HCT116 (cell line): Measurements from ENCODE around the gene FNDC5. TPM values are rescaled to one million over a fixed set of nuclear protein-coding genes. Genes with fewer than 3 reads are reported as not detected.

ENCODE experiments used
- ATAC-seq: fragments of 200-7000 bp; cut with Tn5 transposase; 2 replicates; pipeline ENCODE4 v1.9.1; 2020; ENCODE audit warnings: mild to moderate bottlenecking, moderate library complexity
- BruUV-seq: library from RNA; stranded (reverse); fragments of 400-500 nt; replicated peaks from 2 replicates; lab custom pipeline; 2021; lab: Mats Ljungman, UMichigan
- CTCF ChIA-PET: fragments of 300-600 bp; sonication (Branson Sonifier 250); formaldehyde crosslinking; loops from one replicate; lab custom pipeline; 2021; ENCODE audit warnings: antibody characterized with exemption; lab: Charles Lee
- POLR2A ChIA-PET: fragments of 300-600, 350-600 bp; sonication (Branson Sonifier 250); formaldehyde crosslinking; loops from one replicate; lab custom pipeline; 2021; ENCODE audit warnings: antibody characterized with exemption; lab: Charles Lee
- RAD21 ChIA-PET, 2 experiments: fragments of 300-600 bp; sonication (Branson Sonifier 250); formaldehyde crosslinking; loops; one replicate each; lab custom pipeline; 2023; ENCODE audit warnings: low total read pairs in 2 of 2; ENCODE audit not compliant: uncharacterized antibody in 2 of 2, unreplicated experiment in 2 of 2, low non-redundant PET in 1 of 2; lab: Charles Lee
- DNase-seq: peaks from one replicate; pipeline ENCODE4 v3.0.0-alpha.2; 2010; ENCODE audit warnings: low read depth, low spot score
- H2AFZ ChIP-seq: fragments of 200-600 bp; shearing (Covaris generic), sonication (generic); 2 replicates; pipeline ENCODE4 v1.6.1; 2017; ENCODE audit warnings: low read depth, mixed run types, mixed read lengths, antibody characterized with exemption, low read length; ENCODE audit not compliant: poor library complexity, severe bottlenecking
- H3K27ac ChIP-seq: 2 replicates; pipeline ENCODE4 v1.5.1; 2012; ENCODE audit warnings: low read depth, low read length
- H3K27me3 ChIP-seq: fragments of 200-600 bp; sonication (generic); 2 replicates; pipeline ENCODE4 v1.6.1; 2016; ENCODE audit warnings: mixed run types, low read length, mixed read lengths; ENCODE audit not compliant: insufficient read depth
- H3K36me3 ChIP-seq, 2 experiments: fragments of 200-500 bp in 1 of 2; fragments of 200-600 bp in 1 of 2; sonication (Bioruptor generic) in 1 of 2; sonication (generic) in 1 of 2; 2 replicates each; pipeline versions ENCODE4 v1.5.1 to v1.6.1; 2014 to 2016; ENCODE audit warnings: low read length in 2 of 2, inconsistent platforms in 1 of 2, mixed read lengths in 1 of 2, mixed run types in 1 of 2; ENCODE audit not compliant: insufficient read depth in 2 of 2, control insufficient read depth in 1 of 2
- H3K4me1 ChIP-seq, 2 experiments: fragments of 200-600 bp in 1 of 2; sonication (generic) in 1 of 2; 2 replicates each; pipeline versions ENCODE4 v1.5.1 to v1.6.1; 2012 to 2017; ENCODE audit warnings: low read length in 2 of 2, inconsistent platforms in 1 of 2, mild to moderate bottlenecking in 1 of 2, mixed read lengths in 1 of 2, mixed run types in 1 of 2, moderate library complexity in 1 of 2; ENCODE audit not compliant: insufficient read depth in 2 of 2, control insufficient read depth in 1 of 2
- H3K4me2 ChIP-seq: fragments of 200-600 bp; sonication (generic); 2 replicates; pipeline ENCODE4 v1.6.1; 2017; ENCODE audit warnings: mixed run types, low read length, mixed read lengths
- H3K4me3 ChIP-seq, 2 experiments: fragments of 200-600 bp in 1 of 2; sonication (generic) in 1 of 2; replicated peaks in 1 of 2; 2 replicates each; pipeline ENCODE4 v1.5.1; 2011 to 2016; ENCODE audit warnings: low read length in 2 of 2, control low read depth in 1 of 2, low read depth in 1 of 2, mild to moderate bottlenecking in 1 of 2, mixed read lengths in 1 of 2, mixed run types in 1 of 2
- H3K79me2 ChIP-seq: fragments of 200-600 bp; sonication (generic); 2 replicates; pipeline ENCODE4 v1.6.1; 2017; ENCODE audit warnings: mild to moderate bottlenecking, mixed run types, low read length, moderate library complexity, mixed read lengths; ENCODE audit not compliant: insufficient read depth
- H3K9ac ChIP-seq: fragments of 200-600 bp; sonication (generic); 2 replicates; pipeline ENCODE4 v1.6.1; 2016; ENCODE audit warnings: low read length, mixed read lengths
- H3K9me2 ChIP-seq: fragments of 200-600 bp; sonication (generic), shearing (Covaris generic); 2 replicates; pipeline ENCODE4 v1.6.1; 2017; ENCODE audit warnings: mixed run types, mild to moderate bottlenecking, moderate library complexity; ENCODE audit not compliant: insufficient read depth
- H3K9me3 ChIP-seq, 2 experiments: fragments of 200-500 bp in 1 of 2; fragments of 200-600 bp in 1 of 2; sonication (Bioruptor generic) in 1 of 2; sonication (generic) in 1 of 2; 2 replicates each; pipeline ENCODE4 v1.6.1; 2014 to 2017; ENCODE audit warnings: low read length in 2 of 2, mixed read lengths in 2 of 2, inconsistent platforms in 1 of 2, low read depth in 1 of 2, mild to moderate bottlenecking in 1 of 2, mixed run types in 1 of 2, moderate library complexity in 1 of 2; ENCODE audit not compliant: control insufficient read depth in 1 of 2, insufficient read depth in 1 of 2
- H4K20me1 ChIP-seq: fragments of 200-600 bp; sonication (generic), shearing (Covaris generic); 2 replicates; pipeline ENCODE4 v1.6.1; 2017; ENCODE audit warnings: mixed run types, mild to moderate bottlenecking, moderate library complexity; ENCODE audit not compliant: insufficient read depth
- CBX3 ChIP-seq: IDR thresholded peaks from 2 replicates; pipeline ENCODE4 v1.6.1; 2012; ENCODE audit warnings: low read depth
- CEBPB ChIP-seq: IDR thresholded peaks from 2 replicates; pipeline ENCODE4 v1.6.1; 2012; ENCODE audit warnings: low read depth
- EGR1 ChIP-seq: IDR thresholded peaks from 2 replicates; pipeline ENCODE4 v1.6.1; 2012; ENCODE audit warnings: low read depth
- ELF1 ChIP-seq: IDR thresholded peaks from 2 replicates; pipeline ENCODE4 v1.6.1; 2012; ENCODE audit warnings: low read depth, borderline replicate concordance
- EZH2 ChIP-seq: fragments of 200-600 bp; sonication (generic); IDR thresholded peaks from 2 replicates; pipeline ENCODE4 v1.6.1; 2017; ENCODE audit warnings: antibody characterized with exemption, mixed run types
- EZH2phosphoT487 ChIP-seq: fragments of 200-600 bp; IDR thresholded peaks from 2 replicates; pipeline ENCODE4 v1.6.1; 2018; ENCODE audit warnings: antibody characterized with exemption, borderline replicate concordance
- FOSL1 ChIP-seq: IDR thresholded peaks from 2 replicates; pipeline ENCODE4 v1.6.1; 2012; ENCODE audit warnings: low read depth
- JUND ChIP-seq: IDR thresholded peaks from 2 replicates; pipeline ENCODE4 v1.6.1; 2012
- POLR2AphosphoS5 ChIP-seq: IDR thresholded peaks from 2 replicates; pipeline ENCODE4 v1.6.1; 2011; ENCODE audit warnings: mild to moderate bottlenecking, low read depth, low read length, moderate library complexity
- RAD21 ChIP-seq: IDR thresholded peaks from 2 replicates; pipeline ENCODE4 v1.6.1; 2012; ENCODE audit warnings: low read depth, mild to moderate bottlenecking
- SIN3A ChIP-seq: IDR thresholded peaks from 2 replicates; pipeline ENCODE4 v1.6.1; 2012; ENCODE audit warnings: low read depth
- SP1 ChIP-seq: IDR thresholded peaks from 2 replicates; pipeline ENCODE4 v1.6.1; 2012; ENCODE audit warnings: low read depth
- SRF ChIP-seq: IDR thresholded peaks from 2 replicates; pipeline ENCODE4 v1.6.1; 2012; ENCODE audit warnings: low read depth
- TCF7L2 ChIP-seq: IDR thresholded peaks from 2 replicates; pipeline ENCODE4 v1.7.0; 2011; ENCODE audit warnings: borderline replicate concordance, inconsistent platforms; ENCODE audit not compliant: insufficient read depth, insufficient read length; ENCODE audit errors: extremely low read depth
- ZFX ChIP-seq: fragments of 450-650 bp; IDR thresholded peaks from 2 replicates; pipeline ENCODE4 v1.6.1; 2017
- ZNF274 ChIP-seq: fragments of 200-500 bp; sonication (Bioruptor generic); IDR thresholded peaks from 2 replicates; pipeline ENCODE4 v1.6.1; 2014; ENCODE audit warnings: mild to moderate bottlenecking, low read depth, low read length, inconsistent platforms
- intact Hi-C: fragments of 100-400 bp; cut with micrococcal nuclease; formaldehyde crosslinking; loops from 2 replicates; pipeline ENCODE4 v1.10.0; 2022
- total RNA-seq: library from RNA; stranded (reverse); gene quantifications from one replicate; pipeline ENCODE4 v1.2.1, GENCODE V29; 2021; ENCODE audit not compliant: unreplicated experiment
- TF ChIP-seq, protein P1 (sequence below): IDR thresholded peaks from 2 replicates; pipeline ENCODE4 v1.6.1; 2011; ENCODE audit warnings: mild to moderate bottlenecking, low read length, moderate library complexity; ENCODE audit not compliant: insufficient replicate concordance; ENCODE audit errors: extremely low read depth
- TF ChIP-seq, protein P2 (sequence below): IDR thresholded peaks from 2 replicates; pipeline ENCODE4 v1.6.1; 2012
- TF ChIP-seq, protein P3 (sequence below), 3 experiments: fragments of 200-600 bp in 1 of 3; sonication (generic) in 1 of 3; IDR thresholded peaks in 2 of 3; conservative IDR thresholded peaks in 1 of 3; 2 replicates each; pipeline ENCODE4 v1.5.1; 2012 to 2017; ENCODE audit warnings: low read depth in 2 of 3, low read length in 2 of 3, antibody characterized with exemption in 1 of 3, borderline replicate concordance in 1 of 3, control low read depth in 1 of 3, mild to moderate bottlenecking in 1 of 3, mixed read lengths in 1 of 3, mixed run types in 1 of 3, moderate library complexity in 1 of 3; ENCODE audit not compliant: insufficient read depth in 1 of 3

Gene FNDC5
- total RNA-seq, 1 experiment from 2014 or later: not detected

DNA sequence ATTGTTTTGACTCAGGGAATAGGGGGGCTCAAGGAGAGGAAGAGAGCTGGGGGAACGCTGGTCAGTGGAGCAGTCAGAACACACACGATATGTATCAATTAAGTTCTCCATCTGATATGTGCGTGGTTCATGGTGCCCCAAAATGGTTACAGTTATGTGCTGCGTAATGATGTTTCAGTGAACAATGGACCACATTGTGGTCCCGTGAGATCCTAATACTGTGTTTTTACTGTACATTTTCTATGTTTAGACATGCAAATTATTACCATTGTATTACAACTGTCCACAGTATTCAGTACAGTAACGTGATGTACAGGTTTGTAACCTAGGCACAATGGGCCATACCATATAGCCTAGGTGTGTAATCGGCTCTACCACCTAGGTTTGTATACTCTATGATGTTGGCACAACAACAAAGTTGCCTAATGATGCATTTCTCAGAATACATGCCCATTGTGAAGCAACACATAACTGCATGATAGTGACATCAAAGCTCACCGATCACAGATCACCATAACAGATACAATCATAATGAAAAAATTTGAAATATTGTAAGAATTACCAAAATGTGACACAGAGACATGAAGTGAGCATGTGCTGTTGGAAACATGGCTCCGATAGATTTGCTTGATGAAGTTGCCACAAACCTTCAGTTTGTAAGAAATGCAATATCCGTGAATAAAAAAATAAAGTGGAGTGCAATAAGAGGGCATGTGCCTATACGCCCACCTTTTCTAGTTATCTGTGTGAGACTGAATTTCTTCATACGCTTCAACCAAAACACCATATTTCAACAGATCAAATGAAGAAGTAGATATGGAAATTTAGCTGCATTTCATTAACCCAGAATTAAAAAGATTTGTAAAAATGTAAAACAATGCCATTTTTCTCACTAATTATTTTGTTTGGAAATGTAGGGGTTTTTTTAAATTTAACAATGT lies 45.3 kb upstream of the FNDC5 start (continued):
- TF ChIP-seq, protein P1, sequence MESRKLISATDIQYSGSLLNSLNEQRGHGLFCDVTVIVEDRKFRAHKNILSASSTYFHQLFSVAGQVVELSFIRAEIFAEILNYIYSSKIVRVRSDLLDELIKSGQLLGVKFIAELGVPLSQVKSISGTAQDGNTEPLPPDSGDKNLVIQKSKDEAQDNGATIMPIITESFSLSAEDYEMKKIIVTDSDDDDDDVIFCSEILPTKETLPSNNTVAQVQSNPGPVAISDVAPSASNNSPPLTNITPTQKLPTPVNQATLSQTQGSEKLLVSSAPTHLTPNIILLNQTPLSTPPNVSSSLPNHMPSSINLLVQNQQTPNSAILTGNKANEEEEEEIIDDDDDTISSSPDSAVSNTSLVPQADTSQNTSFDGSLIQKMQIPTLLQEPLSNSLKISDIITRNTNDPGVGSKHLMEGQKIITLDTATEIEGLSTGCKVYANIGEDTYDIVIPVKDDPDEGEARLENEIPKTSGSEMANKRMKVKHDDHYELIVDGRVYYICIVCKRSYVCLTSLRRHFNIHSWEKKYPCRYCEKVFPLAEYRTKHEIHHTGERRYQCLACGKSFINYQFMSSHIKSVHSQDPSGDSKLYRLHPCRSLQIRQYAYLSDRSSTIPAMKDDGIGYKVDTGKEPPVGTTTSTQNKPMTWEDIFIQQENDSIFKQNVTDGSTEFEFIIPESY: no peak
- TF ChIP-seq ZNF274 (no peak), FOSL1 (no peak)
- TF ChIP-seq, all 23 proteins: peak for 0

DNA sequence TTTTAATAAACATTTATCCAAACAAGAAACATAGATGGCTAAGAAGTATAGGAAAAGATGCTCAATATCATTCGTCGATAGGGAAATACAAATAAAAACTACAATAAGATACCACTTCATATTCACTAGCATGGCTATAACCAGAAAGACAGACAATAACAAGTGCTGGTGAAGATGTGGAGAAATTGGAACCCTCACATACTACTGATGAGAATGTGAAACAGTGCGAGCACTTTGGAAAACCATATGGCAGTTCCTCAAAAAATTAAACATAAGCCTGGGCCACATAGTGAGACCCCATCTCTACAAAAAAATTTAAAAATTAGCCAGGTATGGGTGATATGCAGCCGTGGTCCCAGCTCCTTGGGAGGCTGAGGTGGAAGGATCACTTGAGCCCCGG lies 39.6 kb upstream of the FNDC5 start:
- no TSS peak for BruUV-seq
- no peaks in the 10 kb centered on the region for H3K9me2 ChIP-seq
- intact Hi-C loops: no loop called here
- no peak overlapping the region for H3K4me2 ChIP-seq
- no peaks in the 10 kb centered on the region for H3K4me1 ChIP-seq
- no peak overlapping the region for H2AFZ ChIP-seq
- no peaks in the 10 kb centered on the region for H3K36me3 ChIP-seq
- H3K79me2 ChIP-seq: no peaks in the 10 kb centered on the region
- H3K9me3 ChIP-seq: no peaks in the 10 kb centered on the region
- RAD21 ChIA-PET: no interaction called here
- no peak overlapping the region for H3K27ac ChIP-seq
- ATAC-seq (no peak), DNase-seq (no peak)
- H3K4me3 ChIP-seq: no peak overlapping the region
- no peak overlapping the region for H3K9ac ChIP-seq
- POLR2A ChIA-PET: no interaction called here
- H3K27me3 ChIP-seq: no peaks in the 10 kb centered on the region
- CTCF ChIA-PET: no interaction called here
- no peaks in the 10 kb centered on the region for H4K20me1 ChIP-seq
- TF ChIP-seq, protein P2, sequence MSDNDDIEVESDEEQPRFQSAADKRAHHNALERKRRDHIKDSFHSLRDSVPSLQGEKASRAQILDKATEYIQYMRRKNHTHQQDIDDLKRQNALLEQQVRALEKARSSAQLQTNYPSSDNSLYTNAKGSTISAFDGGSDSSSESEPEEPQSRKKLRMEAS: no peak
- TF ChIP-seq, protein P1: no peak
- TF ChIP-seq ZFX (no peak), CBX3 (no peak), RAD21 (no peak), FOSL1 (no peak), SP1 (no peak), POLR2AphosphoS5 (no peak), ELF1 (no peak), EZH2 (no peak), EZH2phosphoT487 (no peak), SIN3A (no peak), ZNF274 (no peak), CEBPB (no peak), TCF7L2 (no peak), EGR1 (no peak), SRF (no peak), JUND (no peak)
- TF ChIP-seq, protein P3, sequence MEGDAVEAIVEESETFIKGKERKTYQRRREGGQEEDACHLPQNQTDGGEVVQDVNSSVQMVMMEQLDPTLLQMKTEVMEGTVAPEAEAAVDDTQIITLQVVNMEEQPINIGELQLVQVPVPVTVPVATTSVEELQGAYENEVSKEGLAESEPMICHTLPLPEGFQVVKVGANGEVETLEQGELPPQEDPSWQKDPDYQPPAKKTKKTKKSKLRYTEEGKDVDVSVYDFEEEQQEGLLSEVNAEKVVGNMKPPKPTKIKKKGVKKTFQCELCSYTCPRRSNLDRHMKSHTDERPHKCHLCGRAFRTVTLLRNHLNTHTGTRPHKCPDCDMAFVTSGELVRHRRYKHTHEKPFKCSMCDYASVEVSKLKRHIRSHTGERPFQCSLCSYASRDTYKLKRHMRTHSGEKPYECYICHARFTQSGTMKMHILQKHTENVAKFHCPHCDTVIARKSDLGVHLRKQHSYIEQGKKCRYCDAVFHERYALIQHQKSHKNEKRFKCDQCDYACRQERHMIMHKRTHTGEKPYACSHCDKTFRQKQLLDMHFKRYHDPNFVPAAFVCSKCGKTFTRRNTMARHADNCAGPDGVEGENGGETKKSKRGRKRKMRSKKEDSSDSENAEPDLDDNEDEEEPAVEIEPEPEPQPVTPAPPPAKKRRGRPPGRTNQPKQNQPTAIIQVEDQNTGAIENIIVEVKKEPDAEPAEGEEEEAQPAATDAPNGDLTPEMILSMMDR (IDR thresholded peaks at IDR 0.05 in 2 of 3, conservative IDR thresholded peaks at IDR 0.05 in 1 of 3; ENCODE audit: borderline replicate concordance in 1 of 3, insufficient read depth in 1 of 3, low read depth in 2 of 3, low read length in 2 of 3): no peak
